Central memory CD8-positive, alpha-beta T cell (primary cell): Measurements from ENCODE around the gene TMEM170A.
"Not testable (repeated sequence)": the region's sequence is repeated elsewhere in the genome, so short reads cannot be mapped to it uniquely, and the experiment has no call there.

Source experiments
- ATAC-seq: fragments of 150-1000 bp; cut with Tn5 transposase; replicated peaks from 2 replicates; pipeline ENCODE4 v1.10.0; 2022; ENCODE audit warnings: mild to moderate bottlenecking, moderate FRiP score, moderate number of reproducible peaks; ENCODE audit not compliant: poor library complexity, severe bottlenecking; ENCODE audit errors: extremely low read depth
- DNase-seq, 2 donors: peaks; one replicate each; pipeline ENCODE4 v3.0.0; 2021; ENCODE audit warnings: low spot score in 2 of 2
- H3K27ac Mint-ChIP-seq: one replicate; pipeline ENCODE4 v1.8.0; 2022; ENCODE audit warnings: low read depth, mild to moderate bottlenecking, moderate library complexity, mixed read lengths
- H3K27me3 Mint-ChIP-seq: one replicate; pipeline ENCODE4 v1.8.0; 2022; ENCODE audit warnings: mixed read lengths
- H3K36me3 Mint-ChIP-seq: one replicate; pipeline ENCODE4 v1.8.0; 2022; ENCODE audit warnings: mild to moderate bottlenecking, moderate library complexity, mixed read lengths; ENCODE audit not compliant: insufficient read depth
- H3K4me1 Mint-ChIP-seq: one replicate; pipeline ENCODE4 v1.8.0; 2022; ENCODE audit warnings: mixed read lengths
- H3K4me3 Mint-ChIP-seq: one replicate; pipeline ENCODE4 v1.8.0; 2022; ENCODE audit warnings: mild to moderate bottlenecking, moderate library complexity, mixed read lengths
- H3K9me3 Mint-ChIP-seq: one replicate; pipeline ENCODE4 v1.8.0; 2022; ENCODE audit warnings: mixed read lengths

Gene TMEM170A

DNA sequence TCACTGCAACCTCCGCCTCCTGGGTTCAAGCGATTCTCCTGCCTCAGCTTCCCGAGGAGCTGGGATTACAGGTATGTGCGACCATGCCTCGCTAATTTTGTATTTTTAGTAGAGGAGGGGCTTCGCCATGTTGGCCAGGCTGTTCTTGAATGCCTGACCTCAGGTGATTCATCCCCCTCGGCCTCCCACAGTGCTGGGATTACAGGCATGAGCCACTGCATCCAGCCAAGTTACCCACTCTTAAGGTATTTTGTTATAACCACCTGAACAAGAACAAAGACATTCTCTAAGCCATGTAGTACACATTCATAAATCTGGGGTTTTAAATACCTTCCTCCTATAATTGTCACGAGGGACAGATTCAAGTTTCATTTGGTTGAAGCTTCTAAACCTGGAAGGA is 12.3 kb upstream of the TMEM170A start:
- peaks cover 25% of the 10 kb centered on the region for H3K27me3 Mint-ChIP-seq
- H3K4me1 Mint-ChIP-seq = no peaks in the 10 kb centered on the region
- DNase-seq = no peak
- H3K4me3 Mint-ChIP-seq = no peak overlapping the region
- H3K36me3 Mint-ChIP-seq = no peaks in the 10 kb centered on the region
- ATAC-seq = no peak
- H3K27ac Mint-ChIP-seq = no peak overlapping the region
- H3K9me3 Mint-ChIP-seq = no peaks in the 10 kb centered on the region

DNA sequence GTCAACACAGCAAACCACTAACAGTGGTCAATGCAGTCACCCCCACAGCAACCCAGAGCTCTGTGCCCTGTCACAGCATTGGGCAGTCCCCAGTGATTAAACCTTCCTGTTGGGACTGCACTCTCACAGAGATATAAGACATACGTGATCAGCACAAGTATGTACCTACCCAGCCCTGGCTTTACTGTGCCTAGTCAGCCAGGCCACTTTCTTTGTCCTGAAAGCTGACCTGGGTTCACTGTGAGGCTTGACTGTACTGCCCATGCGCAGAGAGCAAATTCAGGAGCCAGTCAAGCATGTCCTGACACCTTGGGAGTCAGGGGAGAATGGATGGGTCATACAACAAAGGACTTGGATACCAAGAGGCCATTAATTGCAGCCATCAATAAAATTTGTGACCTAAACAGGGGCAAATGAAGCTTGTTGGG is 10.9 kb upstream of the TMEM170A start:
- ATAC-seq = no peak
- DNase-seq = no peak
- Mint-ChIP-seq H3K36me3 (no peaks in the 10 kb centered on the region), H3K4me1 (no peaks in the 10 kb centered on the region), H3K9me3 (no peaks in the 10 kb centered on the region), H3K27ac (no peak overlapping the region), H3K4me3 (no peak overlapping the region), H3K27me3 (peaks cover 16% of the 10 kb centered on the region)

DNA sequence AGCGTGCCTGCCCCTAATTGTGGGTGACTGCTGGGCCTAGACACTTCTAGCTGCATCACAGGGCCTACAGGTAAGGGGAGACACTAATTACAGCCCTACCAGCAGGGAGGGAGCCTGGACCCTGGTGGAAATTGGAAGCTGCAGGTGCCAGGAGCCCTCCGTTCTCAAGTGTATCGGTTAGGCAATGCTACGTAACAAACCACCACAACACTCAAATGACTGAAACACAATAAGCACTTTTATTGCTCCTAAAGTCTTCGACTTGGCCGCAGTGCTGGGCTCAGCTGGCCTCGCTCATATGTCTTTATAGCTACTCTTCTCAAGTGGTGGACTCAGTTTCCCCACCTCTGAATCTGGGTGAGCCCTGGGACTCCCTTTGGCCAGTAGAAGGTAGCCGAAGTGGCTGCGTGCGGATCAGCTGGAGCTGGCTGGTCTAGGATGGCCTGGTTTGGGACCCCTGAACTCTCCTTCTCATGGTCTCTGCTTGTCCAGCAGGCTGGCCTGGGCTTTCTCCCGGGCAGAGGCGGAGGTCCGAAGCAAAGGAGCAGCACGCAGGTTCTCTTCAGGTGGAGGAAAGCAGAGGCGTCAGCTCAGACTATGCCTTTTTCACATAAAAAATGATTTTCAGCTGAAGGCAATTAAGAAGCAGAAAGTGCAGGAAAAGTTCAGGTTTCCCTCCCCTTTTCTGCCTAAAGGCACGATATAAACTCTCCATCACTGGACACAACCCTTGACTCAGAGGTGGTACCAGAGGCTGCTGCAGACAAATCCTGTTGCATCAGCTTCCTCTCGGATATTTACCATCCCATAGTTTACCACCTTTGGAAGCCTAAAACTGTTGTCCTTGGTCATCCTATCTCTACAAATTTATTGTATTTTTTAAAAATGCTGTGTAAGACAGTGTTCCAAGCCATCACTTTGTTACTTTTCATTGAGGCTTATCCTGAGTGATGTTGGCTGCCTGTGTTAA is 8.7 kb upstream of the TMEM170A start:
- DNase-seq (no peak), ATAC-seq (no peak)
- Mint-ChIP-seq H3K27me3 (peaks cover 13% of the 10 kb centered on the region), H3K36me3 (no peaks in the 10 kb centered on the region), H3K9me3 (no peaks in the 10 kb centered on the region), H3K27ac (no peak overlapping the region), H3K4me1 (no peaks in the 10 kb centered on the region), H3K4me3 (no peak overlapping the region)

DNA sequence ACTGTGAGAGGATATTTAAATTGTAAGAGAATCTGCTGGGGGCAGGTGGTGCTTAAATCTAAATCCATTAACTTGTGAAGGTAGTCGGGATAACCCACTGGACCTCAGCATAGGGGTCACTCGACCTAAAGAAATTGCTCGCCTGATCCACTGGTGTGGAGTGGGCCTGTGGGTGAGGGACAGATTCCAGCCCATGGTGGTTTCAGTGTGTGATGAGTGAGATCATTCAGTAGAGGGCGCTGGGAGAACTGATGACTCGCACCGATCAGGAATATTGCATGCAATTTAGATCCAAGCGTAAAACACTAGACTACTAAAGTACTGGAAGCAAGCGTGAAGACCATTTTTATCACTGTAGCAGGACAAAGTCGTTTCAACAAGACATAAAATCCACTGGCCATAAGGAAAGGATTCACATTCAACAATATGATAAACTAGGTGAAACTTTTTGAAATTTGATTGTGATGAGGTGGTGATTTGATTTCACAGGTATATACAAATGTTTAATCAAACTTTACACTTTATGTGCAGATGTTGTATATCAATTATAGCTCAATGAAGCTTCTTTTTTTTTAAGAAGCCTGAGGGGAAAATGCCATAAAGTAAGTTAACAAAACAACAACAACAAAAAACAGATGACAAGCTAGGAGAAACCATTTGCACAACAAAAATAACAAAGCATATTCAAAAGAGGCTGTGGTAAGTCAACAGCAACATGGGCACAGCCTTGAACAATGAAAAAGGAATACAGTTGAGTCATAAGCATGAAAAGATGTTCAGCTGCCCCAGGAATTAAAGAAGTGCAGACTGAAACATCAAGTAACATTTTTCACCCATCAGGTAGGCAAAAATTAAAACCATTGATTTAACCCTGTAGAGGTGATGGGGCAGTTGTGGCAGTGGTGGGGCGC is 7.5 kb upstream of the TMEM170A start:
- Mint-ChIP-seq H3K27ac (no peak overlapping the region), H3K9me3 (no peaks in the 10 kb centered on the region), H3K4me3 (no peak overlapping the region), H3K27me3 (peaks cover 1% of the 10 kb centered on the region), H3K36me3 (no peaks in the 10 kb centered on the region), H3K4me1 (no peaks in the 10 kb centered on the region)
- ATAC-seq (no peak), DNase-seq (peak in 1 of 2 donors; percentile 26)

DNA sequence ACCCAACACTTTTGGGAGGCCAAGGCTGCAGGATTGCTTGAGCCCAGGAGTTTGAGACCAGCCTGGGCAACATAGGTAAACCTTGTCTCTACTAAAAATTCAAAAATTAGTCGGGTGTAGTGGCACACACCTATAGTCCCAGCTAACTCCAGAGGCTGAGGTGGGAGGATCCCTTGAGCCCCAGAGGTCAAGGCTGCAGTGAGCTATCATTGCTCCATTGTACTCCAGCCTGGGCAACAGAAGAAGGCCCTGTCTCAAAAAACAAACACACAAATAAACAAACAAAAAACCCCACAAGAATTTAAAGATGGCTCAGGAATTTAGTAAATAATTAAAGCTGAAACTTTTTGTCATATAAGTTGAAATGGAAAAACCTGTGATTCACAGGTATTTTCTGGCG is 2.3 kb upstream of the TMEM170A start:
- Mint-ChIP-seq H3K36me3 (peaks cover 16% of the 10 kb centered on the region), H3K9me3 (no peaks in the 10 kb centered on the region), H3K27ac (no peak overlapping the region), H3K4me3 (no peak overlapping the region), H3K27me3 (no peaks in the 10 kb centered on the region), H3K4me1 (peaks cover 22% of the 10 kb centered on the region)
- ATAC-seq = no peak
- no peak for DNase-seq

DNA sequence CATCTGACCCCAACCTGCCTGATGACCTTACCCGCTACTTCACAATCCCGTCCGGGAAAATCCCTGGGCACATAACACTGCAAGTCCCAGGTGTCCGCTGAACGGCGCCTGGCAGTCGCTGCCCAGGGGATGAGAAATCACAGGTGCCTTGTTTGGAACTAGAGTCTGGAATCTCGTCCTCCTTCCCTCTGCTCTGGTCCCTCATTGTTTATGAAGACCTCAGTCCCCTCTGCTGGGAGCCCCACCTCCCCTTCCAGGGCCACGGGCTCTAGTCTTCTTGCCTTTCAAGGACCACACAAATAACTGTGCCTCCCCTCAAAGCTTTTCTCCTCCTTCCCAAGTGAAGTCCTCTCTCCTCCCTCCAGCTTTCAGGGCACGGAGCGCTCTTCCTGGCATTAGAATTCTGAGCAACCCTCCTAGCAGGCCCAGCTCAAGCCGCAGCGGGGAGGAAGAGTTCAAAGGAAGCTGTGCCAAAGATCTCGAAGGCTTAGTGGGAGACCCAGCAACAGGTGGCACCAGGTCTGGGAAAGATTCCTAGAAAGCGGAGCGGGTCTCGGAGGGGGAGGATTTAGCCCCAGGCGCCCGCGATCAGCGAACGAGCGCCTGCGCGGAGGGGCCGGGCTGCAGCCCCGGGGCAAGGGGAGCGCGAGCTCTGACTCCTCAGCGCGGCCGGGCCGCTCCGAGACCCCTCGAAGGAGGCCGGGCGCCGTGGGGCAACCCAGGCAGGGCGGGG is 934 bp downstream of the TMEM170A start:
- H3K36me3 Mint-ChIP-seq = peaks cover 19% of the 10 kb centered on the region
- H3K4me1 Mint-ChIP-seq = peaks cover 52% of the 10 kb centered on the region
- not testable (repeated sequence) for H3K27me3 Mint-ChIP-seq, H3K9me3 Mint-ChIP-seq, ATAC-seq, DNase-seq
- peak overlapping the region; percentile 96 for H3K27ac Mint-ChIP-seq
- H3K4me3 Mint-ChIP-seq = peak overlapping the region; percentile 94

DNA sequence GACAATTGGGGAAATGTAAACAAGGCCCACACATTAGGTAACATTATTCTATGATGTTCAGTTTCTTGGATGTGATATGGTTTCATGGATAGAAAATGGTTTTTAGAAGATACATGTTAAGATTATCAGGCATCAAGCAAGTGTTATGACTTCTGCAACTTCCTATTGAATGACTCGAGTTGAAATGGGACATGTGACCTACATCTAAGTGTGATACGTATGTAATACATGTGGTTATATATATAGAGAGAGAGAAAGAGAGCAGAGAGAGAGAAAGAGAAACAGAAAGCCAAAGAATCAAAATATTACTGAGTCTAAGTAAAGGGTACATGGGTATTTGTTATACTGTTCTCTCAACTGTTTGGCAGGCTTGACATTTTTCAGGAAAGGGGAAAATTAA is 1.7 kb downstream of the TMEM170A start:
- ATAC-seq (peak; percentile 42), DNase-seq (no peak)
- H3K27ac Mint-ChIP-seq = peak overlapping the region; percentile 96
- H3K9me3 Mint-ChIP-seq = no peaks in the 10 kb centered on the region
- peaks cover 19% of the 10 kb centered on the region for H3K36me3 Mint-ChIP-seq
- H3K27me3 Mint-ChIP-seq = no peaks in the 10 kb centered on the region
- peaks cover 59% of the 10 kb centered on the region for H3K4me1 Mint-ChIP-seq
- peak overlapping the region; percentile 94 for H3K4me3 Mint-ChIP-seq

DNA sequence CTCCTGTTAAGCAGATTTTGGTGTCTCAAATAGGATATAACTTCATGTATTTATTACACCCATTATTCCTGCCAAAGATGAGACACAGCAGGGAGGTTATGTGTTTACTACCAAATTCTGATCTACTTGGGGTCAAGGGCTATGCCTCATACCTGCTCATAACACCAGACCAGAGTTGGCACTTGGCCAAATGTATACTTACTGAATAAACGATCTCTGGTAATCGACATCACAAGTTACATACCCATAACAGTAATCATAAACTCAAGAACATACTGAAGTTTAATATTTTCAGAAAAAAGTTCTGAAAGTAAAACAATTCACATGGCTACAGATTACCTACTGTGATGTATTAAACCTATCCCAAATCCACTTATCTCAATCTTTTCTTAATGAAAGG is 2.9 kb downstream of the TMEM170A start:
- Mint-ChIP-seq H3K27ac (no peak overlapping the region), H3K36me3 (peaks cover 19% of the 10 kb centered on the region), H3K4me1 (peaks cover 70% of the 10 kb centered on the region), H3K27me3 (no peaks in the 10 kb centered on the region), H3K4me3 (no peak overlapping the region), H3K9me3 (no peaks in the 10 kb centered on the region)
- ATAC-seq (no peak), DNase-seq (no peak)

DNA sequence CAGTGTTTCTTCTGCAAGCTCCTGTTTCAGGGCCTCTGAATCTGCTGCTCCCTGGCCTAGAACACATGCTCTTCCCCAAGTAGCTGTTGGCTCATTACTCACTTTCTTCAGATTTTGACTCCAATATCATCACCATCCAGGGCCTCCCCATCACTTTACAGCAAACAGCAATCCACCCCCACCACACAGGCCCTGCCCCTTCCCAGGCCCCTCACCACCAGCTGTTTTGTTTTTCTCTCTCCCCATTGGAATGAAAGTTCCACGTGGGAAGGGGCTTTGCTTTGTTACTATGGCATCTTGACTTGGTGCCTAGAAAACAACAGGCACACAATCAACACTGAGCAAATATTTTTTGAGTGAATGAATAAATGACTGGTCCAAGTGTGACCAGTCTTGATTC is 4.0 kb downstream of the TMEM170A start:
- DNase-seq (no peak), ATAC-seq (no peak)
- Mint-ChIP-seq H3K27ac (peak overlapping the region; percentile 3), H3K36me3 (peaks cover 19% of the 10 kb centered on the region), H3K4me1 (peaks cover 78% of the 10 kb centered on the region), H3K4me3 (peak overlapping the region; percentile 3), H3K27me3 (no peaks in the 10 kb centered on the region), H3K9me3 (no peaks in the 10 kb centered on the region)

DNA sequence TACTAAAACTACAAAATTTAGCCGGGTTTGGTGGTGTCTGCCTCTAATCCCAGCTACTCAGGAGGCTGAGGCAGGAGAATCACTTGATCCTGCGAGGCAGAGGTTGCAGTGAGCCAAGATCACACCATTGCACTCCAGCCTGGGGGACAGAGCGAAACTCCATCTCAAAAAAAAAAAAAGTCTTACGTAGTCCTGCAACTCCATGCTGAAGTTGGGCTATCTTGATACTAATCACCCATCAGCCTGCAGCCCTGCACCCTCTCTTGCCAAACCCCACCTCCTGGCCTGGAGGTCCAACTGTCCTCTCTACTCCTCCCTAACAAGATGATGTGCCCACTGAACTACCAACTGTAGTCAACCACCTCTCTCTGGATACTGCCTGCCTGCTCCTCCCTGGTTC is 4.8 kb downstream of the TMEM170A start:
- no peaks in the 10 kb centered on the region for H3K27me3 Mint-ChIP-seq
- H3K27ac Mint-ChIP-seq = peak overlapping the region; percentile 3
- peaks cover 76% of the 10 kb centered on the region for H3K4me1 Mint-ChIP-seq
- no peaks in the 10 kb centered on the region for H3K9me3 Mint-ChIP-seq
- no peak for DNase-seq
- no peak overlapping the region for H3K4me3 Mint-ChIP-seq
- H3K36me3 Mint-ChIP-seq = peaks cover 17% of the 10 kb centered on the region
- ATAC-seq = no peak

DNA sequence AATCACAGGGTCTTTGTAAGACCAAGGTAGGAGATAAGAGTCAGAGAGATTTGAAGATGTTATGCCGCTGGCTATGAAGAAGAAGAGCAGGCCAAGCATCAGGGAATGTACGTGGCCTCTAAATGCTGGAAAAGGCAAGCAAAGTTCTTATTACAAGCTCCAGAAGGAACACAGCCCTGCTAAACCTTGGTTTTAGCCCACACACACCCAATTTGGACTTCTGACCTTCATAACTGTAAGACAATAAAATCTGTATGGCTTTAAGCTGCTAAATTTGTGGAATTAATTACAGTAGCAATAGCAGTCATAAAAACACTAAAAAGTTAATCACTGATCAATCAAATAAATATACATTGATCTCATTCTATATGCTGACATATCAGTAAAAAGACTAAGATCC is 6.0 kb downstream of the TMEM170A start:
- DNase-seq = no peak
- Mint-ChIP-seq H3K9me3 (no peaks in the 10 kb centered on the region), H3K36me3 (peaks cover 11% of the 10 kb centered on the region), H3K27me3 (no peaks in the 10 kb centered on the region), H3K27ac (peak overlapping the region; percentile 3), H3K4me1 (peaks cover 80% of the 10 kb centered on the region), H3K4me3 (no peak overlapping the region)
- no peak for ATAC-seq

DNA sequence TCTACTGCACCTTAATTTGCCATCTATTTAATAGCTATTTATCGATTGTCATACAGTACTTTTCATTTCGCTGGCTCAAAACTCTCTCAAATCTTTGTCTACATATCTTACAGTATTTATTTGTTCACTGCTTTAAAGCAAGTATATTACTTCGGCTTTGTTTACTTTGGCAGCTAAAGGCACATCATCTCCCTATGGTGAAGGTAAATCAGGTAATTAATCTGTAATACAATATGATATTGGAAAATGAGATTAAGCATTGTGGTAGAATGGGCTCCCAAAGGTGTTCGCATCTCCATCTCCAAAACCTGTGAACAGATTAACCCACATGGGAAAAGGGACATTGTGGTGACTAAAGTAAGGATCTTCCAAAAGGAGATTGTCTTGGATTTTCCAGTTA is 6.5 kb downstream of the TMEM170A start:
- Mint-ChIP-seq H3K36me3 (peaks cover 11% of the 10 kb centered on the region), H3K27ac (no peak overlapping the region), H3K27me3 (no peaks in the 10 kb centered on the region), H3K9me3 (no peaks in the 10 kb centered on the region), H3K4me1 (peaks cover 81% of the 10 kb centered on the region), H3K4me3 (no peak overlapping the region)
- ATAC-seq (no peak), DNase-seq (no peak)
